Stimulated activated CD4-positive, alpha-beta T cell treated with anti-CD3 and anti-CD28 coated beads, Interleukin-12 subunit alpha, Interleukin-12 subunit beta, amount 100 ng/mL, for 24 hours (primary cell): Measurements from ENCODE around the gene AKAP8L.
"Not testable (repeated sequence)": the region's sequence is repeated elsewhere in the genome, so short reads cannot be mapped to it uniquely, and the experiment has no call there.

Experiments
- DNase-seq, 2 experiments: peaks; one replicate each; pipeline ENCODE4 v3.0.0-alpha.2; 2020; ENCODE audit warnings: low read depth in 2 of 2

Gene AKAP8L

GRCh38 chr19:15421136-15421695, 2.4 kb upstream of the AKAP8L start:
- DNase-seq = no peak

- no peak for DNase-seq
These were observed 731 bp upstream of the AKAP8L start for GRCh38 chr19:15419413-15420025.

GRCh38 chr19:15418231-15418578, 583 bp downstream of the AKAP8L start:
- DNase-seq = no peak

GRCh38 chr19:15417699-15418098, 1.1 kb downstream of the AKAP8L start:
- no peak for DNase-seq

- no peak for DNase-seq
These were observed 6.0 kb downstream of the AKAP8L start for GRCh38 chr19:15412832-15413231.

GRCh38 chr19:15411351-15411750, 7.4 kb downstream of the AKAP8L start:
- DNase-seq = not testable (repeated sequence)

- DNase-seq = no peak
These were observed 14.0 kb downstream of the AKAP8L start for GRCh38 chr19:15404780-15405211.

GRCh38 chr19:15404097-15404779, 14.6 kb downstream of the AKAP8L start:
- no peak for DNase-seq

GRCh38 chr19:15403151-15403531, 15.6 kb downstream of the AKAP8L start:
- DNase-seq = no peak

GRCh38 chr19:15402411-15403150, 16.2 kb downstream of the AKAP8L start:
- no peak for DNase-seq

GRCh38 chr19:15401397-15401710, 17.4 kb downstream of the AKAP8L start:
- no peak for DNase-seq

GRCh38 chr19:15400521-15401396, 18.0 kb downstream of the AKAP8L start:
- DNase-seq = no peak

GRCh38 chr19:15399635-15400034, 19.2 kb downstream of the AKAP8L start:
- no peak for DNase-seq

GRCh38 chr19:15399234-15399515, 19.6 kb downstream of the AKAP8L start:
- DNase-seq = no peak

GRCh38 chr19:15398501-15399233, 20.1 kb downstream of the AKAP8L start:
- no peak for DNase-seq

- DNase-seq = no peak
These were observed 21.0 kb downstream of the AKAP8L start for GRCh38 chr19:15397782-15398181.

GRCh38 chr19:15397236-15397635, 21.6 kb downstream of the AKAP8L start:
- no peak for DNase-seq

GRCh38 chr19:15396436-15396835, 22.4 kb downstream of the AKAP8L start:
- no peak for DNase-seq

- DNase-seq = not testable (repeated sequence)
These were observed 23.5 kb downstream of the AKAP8L start for GRCh38 chr19:15395251-15395650.

GRCh38 chr19:15394426-15394825, 24.4 kb downstream of the AKAP8L start:
- no peak for DNase-seq

- DNase-seq = no peak
These were observed 24.8 kb downstream of the AKAP8L start for GRCh38 chr19:15393963-15394362.
